ENCODE results near the gene CLCNKA.
A peak's percentile ranks its signal among the peaks of the same experiment; 100 is the strongest.
"Not testable (repeated sequence)": the region's sequence is repeated elsewhere in the genome, so short reads cannot be mapped to it uniquely, and the experiment has no call there.

Gene CLCNKA

GRCh38 chr1:16017461-16018303 is 4.2 kb upstream of the CLCNKA start, which contains the start of gene HSPB7:
HSPB7 (minus strand) TSS chr1:16018043; CDS start chr1:16017963, 80 bp downstream.
- no peak for DNase-seq (ENCODE audit: low read depth)

- DNase-seq (ENCODE audit: low read depth): no peak
Observed at GRCh38 chr1:16018308-16018707, 3.5 kb upstream of the CLCNKA start.

GRCh38 chr1:16018749-16019643 is 2.8 kb upstream of the CLCNKA start:
- DNase-seq (ENCODE audit: low read depth): no peak

GRCh38 chr1:16019644-16020277 is 2.1 kb upstream of the CLCNKA start:
- DNase-seq (ENCODE audit: low read depth): no peak

GRCh38 chr1:16020325-16020724 is 1.5 kb upstream of the CLCNKA start:
- DNase-seq (ENCODE audit: low read depth): no peak

- DNase-seq (ENCODE audit: low read depth): not testable (repeated sequence)
Observed at GRCh38 chr1:16020878-16021277, 958 bp upstream of the CLCNKA start.

GRCh38 chr1:16022393-16022792 is 557 bp downstream of the CLCNKA start:
- no peak for DNase-seq (ENCODE audit: low read depth)

GRCh38 chr1:16023050-16023653 is 1.3 kb downstream of the CLCNKA start:
- no peak for DNase-seq (ENCODE audit: low read depth)

- DNase-seq (ENCODE audit: low read depth): not testable (repeated sequence)
Observed at GRCh38 chr1:16026302-16026701, 4.5 kb downstream of the CLCNKA start.

GRCh38 chr1:16026723-16027484 is 5.1 kb downstream of the CLCNKA start:
- DNase-seq (ENCODE audit: low read depth): peak; percentile 21

- DNase-seq (ENCODE audit: low read depth): no peak
Observed at GRCh38 chr1:16028237-16029002, 6.6 kb downstream of the CLCNKA start.

GRCh38 chr1:16029003-16029268 is 7.1 kb downstream of the CLCNKA start:
- DNase-seq (ENCODE audit: low read depth): not testable (repeated sequence)

- DNase-seq (ENCODE audit: low read depth): no peak
Observed at GRCh38 chr1:16029288-16029687, 7.5 kb downstream of the CLCNKA start.

GRCh38 chr1:16031551-16031950 is 9.7 kb downstream of the CLCNKA start:
- no peak for DNase-seq (ENCODE audit: low read depth)

- DNase-seq (ENCODE audit: low read depth): peak; percentile 67
Observed at GRCh38 chr1:16032388-16033102, 10.7 kb downstream of the CLCNKA start.

GRCh38 chr1:16033103-16033632 is 11.3 kb downstream of the CLCNKA start:
- DNase-seq (ENCODE audit: low read depth): not testable (repeated sequence)

GRCh38 chr1:16036461-16036860 is 14.6 kb downstream of the CLCNKA start:
- DNase-seq (ENCODE audit: low read depth): not testable (repeated sequence)

- DNase-seq (ENCODE audit: low read depth): no peak
Observed at GRCh38 chr1:16038620-16038912, 16.7 kb downstream of the CLCNKA start.

GRCh38 chr1:16039871-16040270 is 18.0 kb downstream of the CLCNKA start:
- not testable (repeated sequence) for DNase-seq (ENCODE audit: low read depth)

- no peak for DNase-seq (ENCODE audit: low read depth)
Observed at GRCh38 chr1:16041200-16041599, 19.4 kb downstream of the CLCNKA start.
